PC-3 (cell line): ENCODE measurements around the gene NELFB. TPM values are rescaled to one million over a fixed set of nuclear protein-coding genes. Genes with fewer than 3 reads are reported as not detected.

Experiments
- ATAC-seq: fragments of 200-7000 bp; cut with Tn5 transposase; 2 replicates; pipeline ENCODE4 v1.9.1; 2020; ENCODE audit warnings: mild to moderate bottlenecking, moderate library complexity
- BruUV-seq: library from RNA; stranded (reverse); fragments of 400-500 nt; replicated peaks from 2 replicates; lab custom pipeline; 2021; lab: Mats Ljungman, UMichigan
- CTCF ChIA-PET: fragments of 300-600 bp; sonication (Branson Sonifier 250); formaldehyde crosslinking; loops from one replicate; lab custom pipeline; 2022; ENCODE audit warnings: antibody characterized with exemption; lab: Charles Lee
- POLR2A ChIA-PET: fragments of 300-600 bp; sonication (Branson Sonifier 250); formaldehyde crosslinking; loops from one replicate; lab custom pipeline; 2022; ENCODE audit warnings: antibody characterized with exemption; ENCODE audit not compliant: unreplicated experiment; lab: Charles Lee
- DNase-seq: peaks from one replicate; pipeline ENCODE4 v3.0.0-alpha.2; 2015
- H2AFZ ChIP-seq: fragments of 300-600 bp; sonication (generic); 2 replicates; pipeline ENCODE4 v1.6.0; 2016; ENCODE audit warnings: antibody characterized with exemption, low read length
- H3F3A ChIP-seq: fragments of 300-600 bp; sonication (generic); one replicate; pipeline ENCODE4 v1.6.0; 2017; ENCODE audit warnings: antibody characterized with exemption, low read length, control low read depth, mild to moderate bottlenecking; ENCODE audit not compliant: unreplicated experiment
- H3K27ac ChIP-seq: fragments of 300-600 bp; sonication (generic); 2 replicates; pipeline ENCODE4 v1.5.1; 2016; ENCODE audit warnings: mild to moderate bottlenecking, low read length
- H3K27me3 ChIP-seq: fragments of 300-600 bp; sonication (generic); 2 replicates; pipeline ENCODE4 v1.6.1; 2016; ENCODE audit warnings: low read length, mixed read lengths
- H3K36me3 ChIP-seq: fragments of 300-600 bp; sonication (generic); 2 replicates; pipeline ENCODE4 v1.6.1; 2016; ENCODE audit warnings: low read depth, mixed run types, low read length, mixed read lengths
- H3K4me1 ChIP-seq: fragments of 300-600 bp; sonication (generic); 2 replicates; pipeline ENCODE4 v1.5.1; 2016; ENCODE audit warnings: low read length; ENCODE audit not compliant: insufficient read depth
- H3K4me2 ChIP-seq: fragments of 300-600 bp; sonication (generic); 2 replicates; pipeline ENCODE4 v1.6.0; 2016; ENCODE audit warnings: low read length
- H3K4me3 ChIP-seq: fragments of 300-600 bp; sonication (generic); 2 replicates; pipeline ENCODE4 v1.5.1; 2016; ENCODE audit warnings: mild to moderate bottlenecking, low read length, mixed read lengths
- H3K79me2 ChIP-seq: fragments of 300-600 bp; sonication (generic); 2 replicates; pipeline ENCODE4 v1.6.1; 2017; ENCODE audit warnings: low read length, mixed read lengths
- H3K9ac ChIP-seq: fragments of 300-600 bp; sonication (generic); 2 replicates; pipeline ENCODE4 v1.6.0; 2016; ENCODE audit warnings: mild to moderate bottlenecking, low read length
- H3K9me2 ChIP-seq: fragments of 300-600 bp; sonication (generic); replicated peaks from 2 replicates; pipeline ENCODE4 v1.6.1; 2016; ENCODE audit warnings: mixed run types, low read length, mixed read lengths
- H3K9me3 ChIP-seq: fragments of 300-600 bp; sonication (generic); 2 replicates; pipeline ENCODE4 v1.6.1; 2016; ENCODE audit warnings: low read length, mixed read lengths
- H4K20me1 ChIP-seq: fragments of 300-600 bp; sonication (generic); 2 replicates; pipeline ENCODE4 v1.6.1; 2016; ENCODE audit warnings: low read length, mixed read lengths
- CTCF ChIP-seq: fragments of 300-600 bp; sonication (generic); conservative IDR thresholded peaks from 2 replicates; pipeline ENCODE4 v1.5.1; 2017; ENCODE audit warnings: antibody characterized with exemption, low read depth, mild to moderate bottlenecking, low read length
- EZH2 ChIP-seq: fragments of 300-600 bp; sonication (generic); IDR thresholded peaks from one replicate; pipeline ENCODE4 v1.6.1; 2017; ENCODE audit warnings: antibody characterized with exemption, mild to moderate bottlenecking, low read length; ENCODE audit not compliant: unreplicated experiment
- EZH2phosphoT487 ChIP-seq: fragments of 300-600 bp; sonication (generic); IDR thresholded peaks from 2 replicates; pipeline ENCODE4 v1.6.1; 2018; ENCODE audit warnings: mild to moderate bottlenecking, antibody characterized with exemption, low read length, borderline replicate concordance
- intact Hi-C: fragments of 100-400 bp; cut with micrococcal nuclease; formaldehyde crosslinking; loops from 2 replicates; pipeline ENCODE4 v1.9.0; 2023
- total RNA-seq: library from RNA; depleted of rRNA; stranded (reverse); fragments of >200 nt; gene quantifications from 2 replicates; pipeline ENCODE4 v1.2.3, GENCODE V29; 2014

The NELFB gene
- total RNA-seq, 1 experiment from 2014 or later = 50.7 TPM

- peaks cover 5% of the 10 kb centered on the region; the same call in 1 of the 2 replicates for H3K4me1 ChIP-seq
- ChIA-PET POLR2A (interaction anchor here (0.6 kb wide), 1 partner anchor 29 kb away, joined by 3 read pairs; no protein-coding TSS in a partner anchor), CTCF (interaction anchor here (0.5 to 1.9 kb wide), 2 partner anchors 15 to 151 kb away, joined by 3 to 5 read pairs; no protein-coding TSS in a partner anchor)
- H3K27me3 ChIP-seq = no peaks in the 10 kb centered on the region
- no peaks in the 10 kb centered on the region for H3K9me3 ChIP-seq
- TF ChIP-seq EZH2phosphoT487 (no peak), CTCF (no peak), EZH2 (no peak)
- peaks cover 10% of the 10 kb centered on the region for H4K20me1 ChIP-seq
- DNase-seq (peak; percentile 85), ATAC-seq (peak; percentile 65)
- intact Hi-C loops = no loop called here
- BruUV-seq = no TSS peak
- peak within 1 kb of the TSS; percentile 89 for H3K4me2 ChIP-seq
- H3K9me2 ChIP-seq = no peaks in the 10 kb centered on the region
- H3K9ac ChIP-seq = peak within 1 kb of the TSS; percentile 73
- no peaks in the 10 kb centered on the region for H3F3A ChIP-seq
- no peaks in the 10 kb centered on the region for H3K36me3 ChIP-seq
- peak within 1 kb of the TSS; percentile 89 for H3K4me3 ChIP-seq
- peak within 1 kb of the TSS; percentile 55; the same call in 1 of the 2 replicates for H2AFZ ChIP-seq
- H3K27ac ChIP-seq = peak within 1 kb of the TSS; percentile 30
- H3K79me2 ChIP-seq = peaks cover 15% of the 10 kb centered on the region
Observed at GRCh38 chr9:137302118-137302448, 47.0 kb downstream of the NELFB start, which contains the start of gene NRARP. NRARP (minus strand) TSS chr9:137302271; CDS start chr9:137301928, 343 bp downstream.

- no peaks in the 10 kb centered on the region for H3K27me3 ChIP-seq
- ATAC-seq = peak; percentile 53
- DNase-seq = no peak
Observed at GRCh38 chr9:137302449-137303150, 47.5 kb downstream of the NELFB start.

More at GRCh38 chr9:137302449-137303150, 47.5 kb downstream of the NELFB start:
- ChIA-PET CTCF (interaction anchor here (0.5 to 1.9 kb wide), 2 partner anchors 16 to 151 kb away, joined by 3 to 5 read pairs; no protein-coding TSS in a partner anchor), POLR2A (no interaction called here)
- peak overlapping the region; percentile 13; the same call in 1 of the 2 replicates for H3K27ac ChIP-seq
- no peaks in the 10 kb centered on the region for H3K9me2 ChIP-seq
- TF ChIP-seq CTCF (peak; percentile 42), EZH2phosphoT487 (no peak), EZH2 (no peak)
- TSS peak; percentile 32 for BruUV-seq
- H3K4me1 ChIP-seq = peaks cover 5% of the 10 kb centered on the region; the same call in 1 of the 2 replicates
- H3F3A ChIP-seq = no peaks in the 10 kb centered on the region
- H3K79me2 ChIP-seq = peaks cover 15% of the 10 kb centered on the region
- intact Hi-C loops = no loop called here
- H3K9ac ChIP-seq = peak overlapping the region; percentile 67
- peak overlapping the region; percentile 58; the same call in 1 of the 2 replicates for H3K4me3 ChIP-seq
- peak overlapping the region; percentile 55; the same call in 1 of the 2 replicates for H2AFZ ChIP-seq
- H3K4me2 ChIP-seq = peak overlapping the region; percentile 80
- no peaks in the 10 kb centered on the region for H3K36me3 ChIP-seq
- no peaks in the 10 kb centered on the region for H3K9me3 ChIP-seq
- peaks cover 10% of the 10 kb centered on the region for H4K20me1 ChIP-seq
